GM19035 (cell line): Measurements from ENCODE around the gene PBX4.

ENCODE experiments used
- ATAC-seq: cut with Tn5 transposase; IDR thresholded peaks from one replicate; pipeline ENCODE4 v1.9.1; 2021; ENCODE audit not compliant: unreplicated experiment

PBX4 gene

DNA sequence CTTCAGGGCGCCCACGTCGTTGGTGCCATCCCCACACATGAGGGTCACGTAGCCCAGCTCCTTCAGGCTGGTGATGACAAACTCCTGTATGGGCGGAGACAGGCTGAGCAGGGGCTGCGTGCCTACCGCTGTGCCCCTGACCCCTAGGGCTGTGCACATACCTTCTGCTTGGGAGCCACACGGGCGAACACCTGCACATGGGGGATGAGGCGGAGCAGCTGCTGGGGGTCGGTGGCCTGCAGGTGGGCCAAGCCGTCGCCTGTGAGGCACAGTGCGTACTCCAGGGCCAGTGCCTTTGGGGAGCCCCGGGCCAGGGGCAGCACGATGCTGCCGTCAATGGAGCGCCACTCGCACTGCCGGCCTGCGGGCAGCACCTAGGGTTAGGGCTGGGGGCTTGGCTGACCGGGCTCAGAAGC is 31.1 kb upstream of the PBX4 start:
- no peak for ATAC-seq

DNA sequence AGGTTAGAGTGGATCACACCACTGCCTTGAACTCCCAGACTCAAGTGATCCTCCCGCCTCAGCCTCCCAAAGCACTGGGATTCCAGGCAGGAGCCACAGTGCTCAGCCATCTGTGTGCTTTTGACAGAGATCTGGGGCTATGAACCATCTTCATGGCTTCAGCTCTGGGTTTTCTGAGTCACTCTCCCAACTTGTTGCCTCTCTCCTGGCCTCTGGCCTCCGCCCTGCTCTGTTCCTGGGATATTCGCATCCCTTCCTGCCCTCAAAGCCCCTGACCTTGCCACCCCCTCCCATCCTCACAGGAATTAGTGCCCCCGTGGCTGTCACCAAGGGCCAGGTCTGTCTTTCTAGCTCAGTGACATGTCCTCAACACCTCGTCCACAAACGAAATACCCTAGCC is 30.7 kb upstream of the PBX4 start:
- no peak for ATAC-seq

DNA sequence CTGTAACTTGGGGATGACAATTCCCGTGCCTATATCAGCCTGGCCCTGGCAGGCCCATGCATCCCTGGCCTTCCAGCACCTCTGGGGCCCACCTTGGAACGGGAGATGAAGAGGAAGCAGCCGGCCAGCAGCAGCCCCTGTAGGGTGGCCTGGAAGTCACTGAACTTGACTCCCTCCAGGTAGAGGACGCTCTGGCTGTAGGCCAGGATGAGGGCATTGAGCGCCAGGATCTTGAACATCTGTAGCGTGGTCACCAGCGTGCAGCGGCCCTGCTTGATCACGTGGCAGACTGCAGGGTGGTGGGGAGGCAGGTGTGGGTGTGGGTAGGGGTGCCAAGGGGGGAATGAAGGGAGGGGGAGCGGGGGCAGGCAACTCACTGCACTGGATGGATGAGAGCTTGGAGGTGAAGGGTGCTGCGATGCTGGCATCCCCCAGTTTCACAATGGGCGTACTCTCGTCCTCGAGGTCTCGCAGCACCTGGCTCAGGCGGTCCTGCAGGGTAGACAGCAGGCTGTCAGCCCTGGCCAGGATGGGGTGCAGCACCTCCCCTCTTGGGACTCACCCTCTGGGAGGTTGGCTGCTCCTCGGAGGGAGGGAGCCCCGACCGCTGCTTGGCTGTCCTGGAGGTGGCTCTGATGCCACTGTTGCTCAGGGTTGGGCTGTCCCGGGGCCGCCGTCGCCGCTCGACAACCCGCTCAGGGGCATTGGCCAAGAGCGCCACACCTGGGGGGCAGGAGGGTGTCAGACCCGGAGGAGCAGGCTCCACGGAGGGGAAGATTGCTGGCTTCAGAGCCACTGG is 28.7 kb upstream of the PBX4 start:
- no peak for ATAC-seq

DNA sequence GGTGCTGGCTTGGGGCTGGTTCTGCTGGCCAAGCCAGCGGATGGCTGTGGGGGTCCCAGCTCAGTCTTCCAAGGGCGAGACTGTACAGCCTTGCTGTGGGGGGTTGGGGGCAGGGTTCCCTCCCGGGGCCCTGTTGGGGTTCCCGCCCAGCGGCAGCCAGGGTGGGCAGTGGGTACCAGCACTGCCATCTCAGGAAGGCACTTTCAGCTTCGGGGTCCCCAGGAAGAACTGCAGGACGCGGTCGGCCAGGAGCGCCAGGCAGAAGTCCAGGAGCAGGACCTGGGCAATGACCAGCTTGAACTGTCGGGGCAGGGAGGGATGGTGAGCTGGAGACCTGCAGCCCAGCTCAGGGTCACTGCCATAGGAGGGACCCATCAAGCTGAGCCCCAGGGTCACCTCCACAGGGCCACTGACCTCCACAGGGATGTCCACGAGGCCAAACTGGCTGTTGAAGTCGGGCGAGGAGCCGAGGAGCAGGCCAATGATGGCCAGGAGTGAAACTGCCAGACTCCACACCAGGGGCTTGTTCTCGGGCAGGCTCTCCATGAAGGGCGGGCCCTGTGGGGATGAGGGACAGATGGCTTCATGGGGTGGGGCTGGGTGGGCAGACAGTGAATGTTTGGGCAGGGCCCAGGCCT is 26.9 kb upstream of the PBX4 start:
- ATAC-seq = no peak

DNA sequence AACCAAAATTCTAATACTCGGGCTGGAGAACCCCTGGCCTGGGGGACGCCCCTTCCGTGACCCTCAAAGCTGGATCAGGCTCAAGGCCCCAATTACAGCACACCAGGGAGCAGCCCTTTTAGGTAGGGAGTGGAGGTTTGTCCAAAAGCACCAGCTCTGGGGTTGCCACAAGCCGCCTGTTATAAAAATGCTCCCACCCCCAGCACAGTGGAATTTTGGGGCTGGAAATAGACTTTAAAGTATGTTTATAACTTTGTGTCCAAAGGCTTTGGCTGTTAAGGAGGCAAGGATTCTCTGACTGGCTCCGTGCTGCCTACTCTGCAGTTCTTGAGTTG is 25.5 kb upstream of the PBX4 start:
- no peak for ATAC-seq

DNA sequence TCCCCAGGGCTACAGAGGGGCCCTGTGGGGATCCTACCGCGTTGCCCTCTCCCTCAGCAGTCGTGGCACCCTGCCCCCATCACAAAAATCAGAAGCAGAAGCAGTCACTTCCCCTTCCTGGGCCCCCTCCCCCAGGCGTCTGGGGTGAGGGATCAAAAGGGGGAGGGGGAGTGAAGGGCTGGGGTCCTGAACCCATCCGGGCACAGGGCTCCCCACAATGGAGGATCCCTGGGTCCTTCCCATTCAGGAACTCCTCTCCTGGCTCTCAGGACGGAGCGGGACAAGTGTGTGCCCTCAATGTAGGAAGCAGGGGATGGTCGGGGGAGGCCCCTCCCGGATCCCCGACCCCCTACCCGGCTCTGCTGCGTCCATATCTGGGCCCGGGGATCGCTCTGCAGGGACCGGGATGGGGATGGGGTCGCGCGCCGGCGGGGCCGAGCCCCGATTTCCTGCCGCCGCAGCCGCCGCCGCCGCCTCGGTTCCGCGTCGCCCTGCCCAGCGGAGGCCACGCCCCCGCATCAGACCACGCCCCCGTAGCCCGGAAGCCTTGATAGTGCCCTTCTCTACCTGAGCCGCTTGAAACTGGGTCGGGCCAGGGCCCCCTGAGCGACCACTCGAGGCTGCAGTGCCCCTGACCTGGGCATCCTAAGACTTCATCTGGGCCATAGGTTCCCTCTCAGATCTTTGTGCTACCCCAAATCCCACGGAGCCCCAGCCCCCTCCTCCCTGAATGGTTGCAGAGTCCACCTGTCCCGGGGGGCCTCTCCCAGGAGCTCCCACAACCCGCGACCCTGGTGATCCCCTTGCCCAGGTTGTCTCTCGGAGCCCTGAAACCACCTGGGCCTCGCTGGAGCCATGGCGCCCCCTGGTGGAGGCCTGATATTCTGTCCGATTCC is 24.9 kb upstream of the PBX4 start, which contains the start of gene GMIP:
Gene GMIP (minus strand): TSS at position 500 of the 896 bp plus-strand sequence. CDS start 128 bp downstream, at position 372.
- peak; percentile 68 for ATAC-seq

DNA sequence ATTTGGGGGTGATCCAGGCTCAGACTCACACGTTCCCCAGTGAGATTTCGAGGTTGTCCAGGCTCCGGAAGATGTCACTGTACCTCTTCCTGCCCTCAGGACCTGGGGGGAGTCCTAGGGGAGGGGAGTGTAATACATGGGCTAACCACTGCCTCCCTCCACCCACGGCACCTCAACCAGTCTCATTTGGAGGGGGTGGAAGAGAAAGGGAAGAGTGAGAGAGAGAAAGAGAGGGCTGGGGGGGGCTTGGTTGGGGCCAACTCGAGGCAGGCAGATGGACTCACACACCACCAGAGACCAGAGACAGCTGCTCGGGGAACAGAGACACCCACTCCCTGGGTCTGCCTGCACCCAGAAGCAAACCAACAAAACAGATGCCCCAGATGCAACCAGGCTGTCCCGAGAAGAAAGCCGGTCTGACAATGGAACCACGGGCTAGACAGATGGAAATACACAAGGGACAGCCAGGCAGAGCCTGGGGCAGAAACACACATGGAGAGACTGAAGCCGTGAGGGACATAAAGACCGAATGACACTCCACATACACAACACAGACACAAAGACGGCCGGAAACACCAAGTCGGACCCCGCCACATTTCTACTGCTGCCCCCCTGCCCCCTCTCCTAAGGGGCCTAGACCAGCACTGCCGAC is 24.1 kb upstream of the PBX4 start:
- peak; percentile 7 for ATAC-seq

DNA sequence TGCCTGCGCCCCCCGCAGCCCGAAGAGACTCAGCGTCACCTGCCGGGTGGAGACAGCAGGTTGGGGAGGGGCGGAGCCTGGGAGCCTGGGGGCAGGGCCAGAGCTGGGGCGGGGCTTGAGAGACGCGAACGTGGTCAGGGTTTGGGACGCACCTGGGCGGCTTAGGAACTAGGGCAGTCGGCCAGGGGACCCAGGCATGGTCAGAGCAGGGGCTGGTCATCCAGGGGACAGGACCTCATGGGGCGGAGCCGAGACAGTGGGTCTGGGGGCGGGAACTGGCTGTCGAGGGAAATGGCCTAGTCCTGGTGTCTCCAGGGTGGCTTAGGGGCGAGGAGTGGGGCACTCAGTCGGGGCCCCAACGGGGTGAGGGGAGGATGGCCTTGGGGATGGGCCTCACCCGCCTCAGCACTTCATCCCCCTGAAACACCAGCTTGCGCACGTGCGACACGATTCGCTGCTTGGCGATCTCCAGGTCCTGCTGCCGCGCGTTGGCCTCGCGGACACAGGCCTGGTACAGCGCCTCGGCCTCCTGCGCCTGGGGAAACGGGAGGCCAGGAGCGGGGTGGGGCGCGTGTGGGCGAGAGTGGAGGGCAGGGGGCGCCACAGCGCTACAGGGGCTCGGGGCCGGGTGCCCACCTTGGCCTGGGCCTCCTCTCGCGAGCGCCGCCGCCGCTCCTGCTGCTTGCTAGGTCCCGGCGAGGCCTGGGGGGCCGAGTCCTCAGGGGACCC is 19.2 kb upstream of the PBX4 start:
- no peak for ATAC-seq

DNA sequence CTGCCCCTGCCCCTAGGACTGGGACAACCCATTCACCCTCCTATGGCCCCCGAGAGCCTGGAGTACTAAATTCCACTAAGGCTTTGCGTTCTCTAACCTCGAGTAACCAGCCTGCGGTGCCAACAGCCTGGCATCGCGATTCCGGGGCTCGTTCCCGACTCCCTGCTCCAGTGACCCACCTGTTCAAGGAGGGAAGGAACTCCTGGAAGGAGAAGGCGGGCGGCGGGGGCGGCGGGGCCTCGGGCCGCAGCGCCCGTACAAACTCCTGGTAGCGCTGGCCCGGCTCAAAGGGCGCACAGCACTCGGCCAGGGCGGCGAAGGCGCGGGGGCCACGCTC is 18.7 kb upstream of the PBX4 start:
- no peak for ATAC-seq

DNA sequence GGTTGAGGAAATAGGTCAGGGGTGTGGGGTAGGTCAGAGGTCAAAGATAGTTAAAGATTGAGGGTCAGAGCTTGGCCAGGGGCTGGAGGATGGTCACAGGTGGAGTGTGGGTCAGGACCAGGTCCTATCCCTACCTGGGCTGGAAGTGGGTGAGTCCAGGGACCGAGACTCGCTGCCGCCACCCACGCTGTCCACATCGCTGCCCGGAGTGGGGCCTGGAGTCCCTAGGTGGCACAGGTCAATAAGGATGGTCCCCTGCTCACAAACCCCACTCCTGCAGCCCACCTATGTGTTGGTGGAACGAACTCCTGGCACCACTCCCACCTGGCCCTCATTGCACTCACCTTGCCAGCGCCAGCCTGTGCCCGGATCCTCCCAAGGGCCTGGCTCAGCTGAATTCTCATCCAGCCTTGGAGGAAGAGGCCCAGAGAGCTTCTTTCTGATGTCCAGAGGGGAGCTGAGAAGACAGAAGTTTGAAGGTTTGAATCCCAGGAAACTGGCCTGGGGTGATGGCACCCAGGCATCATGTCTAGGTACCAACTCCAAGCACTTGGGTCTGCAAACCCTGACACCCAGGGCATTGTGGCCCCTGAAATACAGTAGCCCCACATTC is 18.2 kb upstream of the PBX4 start:
- ATAC-seq = no peak

DNA sequence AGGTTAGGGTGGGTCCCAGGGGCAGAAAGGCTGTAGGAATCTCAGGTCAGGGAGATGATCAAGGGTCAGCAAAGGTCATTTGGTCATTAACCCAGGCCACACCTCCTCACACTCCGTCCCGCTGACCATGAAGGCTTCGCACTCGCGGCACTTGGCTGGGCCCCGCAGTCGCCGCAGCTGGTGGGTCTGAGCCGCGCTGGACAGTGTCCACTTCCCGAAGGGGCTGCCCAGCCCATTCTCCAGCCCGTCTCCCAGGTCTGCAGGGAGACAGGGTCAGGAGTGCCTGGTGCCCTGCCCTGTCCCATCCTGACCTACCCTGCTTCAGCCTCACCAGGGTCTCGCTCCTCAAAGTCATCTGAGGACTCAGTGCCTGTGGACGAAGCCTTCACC is 16.8 kb upstream of the PBX4 start:
- ATAC-seq = no peak

DNA sequence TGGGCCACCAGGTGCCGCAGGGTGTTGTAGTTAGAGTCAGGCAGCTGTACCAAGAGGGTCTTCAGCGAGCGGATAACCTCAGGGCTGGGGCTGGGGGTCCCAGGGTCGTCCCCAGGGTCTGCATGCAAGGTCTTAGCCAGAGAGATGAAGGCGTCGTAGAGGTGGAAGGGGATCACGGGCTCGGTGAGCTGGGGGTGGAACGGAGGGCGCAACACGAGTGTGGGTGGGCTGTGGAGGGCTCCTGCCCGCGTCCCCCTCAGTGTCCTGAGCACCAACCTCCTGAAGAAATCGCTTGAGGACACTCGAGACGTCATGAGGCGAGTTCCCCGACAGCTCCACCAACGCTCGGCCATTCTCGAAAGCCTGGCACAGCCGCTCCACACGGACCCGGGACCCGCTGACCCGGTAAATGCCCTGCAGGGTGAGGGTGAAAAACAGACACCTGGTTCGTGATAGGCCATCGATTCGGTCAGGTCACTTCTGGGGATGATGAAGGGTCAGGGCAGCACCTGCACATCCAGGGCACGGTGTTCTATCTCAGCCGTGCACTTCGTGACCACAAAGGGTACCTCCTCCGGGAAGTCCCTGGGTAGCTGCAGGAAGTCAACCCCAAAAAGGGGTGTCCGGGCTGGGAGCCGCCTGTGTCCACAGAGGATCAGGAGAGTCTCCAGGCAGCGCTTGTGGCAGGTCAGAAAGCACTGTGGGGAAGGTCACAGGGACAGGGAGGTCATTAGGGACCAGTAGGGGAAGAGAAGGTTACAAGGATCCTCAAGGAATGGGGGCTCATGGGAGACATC is 16.2 kb upstream of the PBX4 start:
- no peak for ATAC-seq

DNA sequence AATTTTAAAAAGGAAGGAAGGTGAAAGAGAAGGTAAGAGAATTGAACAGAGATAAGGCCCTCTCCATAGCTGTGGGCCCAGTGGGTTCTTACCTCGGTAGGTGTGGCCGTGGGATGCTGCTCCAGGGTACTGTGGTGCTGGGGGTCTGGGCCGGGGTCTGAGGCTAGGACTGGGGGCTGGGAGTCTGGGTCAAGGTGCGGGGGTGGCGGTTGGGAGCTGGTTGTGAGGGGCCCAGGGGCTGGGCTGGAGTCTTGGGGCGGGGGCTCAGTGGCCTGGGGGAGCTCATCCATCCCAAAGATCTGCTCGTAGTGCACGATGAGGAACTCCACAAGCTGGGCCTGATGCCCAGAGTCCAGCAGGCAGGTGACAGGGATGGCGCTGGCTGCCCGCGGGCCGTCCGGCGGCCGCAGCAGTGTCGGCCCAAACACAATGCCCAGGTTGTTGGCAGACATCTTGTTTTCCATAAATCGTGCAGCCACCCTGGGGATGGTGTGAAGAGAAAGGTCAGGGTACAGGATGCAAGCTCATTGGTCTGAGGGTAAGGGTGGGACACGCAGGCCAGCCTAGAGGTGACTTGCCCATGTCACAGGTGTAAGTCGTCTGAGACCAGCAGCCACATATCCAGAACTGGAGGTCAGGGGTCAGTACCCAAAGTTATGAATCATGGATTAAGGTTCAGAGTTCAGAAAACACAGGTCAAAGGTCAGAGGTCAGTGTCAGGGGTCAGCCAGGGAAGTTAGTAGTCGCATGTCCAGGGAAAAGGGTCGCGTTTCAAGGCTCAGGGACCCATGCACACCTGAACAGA is 15.4 kb upstream of the PBX4 start:
- ATAC-seq = no peak

DNA sequence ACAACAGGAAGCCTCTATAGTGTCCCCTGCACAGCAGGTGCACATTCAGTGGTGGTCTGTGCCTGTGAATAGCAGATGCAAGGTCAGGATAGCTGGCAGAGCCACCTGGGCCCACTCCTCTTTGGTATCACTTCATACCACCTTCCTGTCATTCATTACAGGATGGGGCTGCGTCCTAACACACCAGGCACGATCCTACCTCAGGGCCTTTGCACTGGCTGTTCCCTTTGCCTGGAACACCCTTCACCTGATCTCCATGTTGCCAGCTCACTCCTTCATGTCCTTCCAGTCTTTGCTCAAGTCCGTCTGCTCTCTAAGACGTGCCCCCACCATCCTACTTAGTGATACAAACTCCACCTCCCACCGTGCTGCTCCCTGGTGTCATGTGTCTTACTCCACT is 14.2 kb upstream of the PBX4 start:
- no peak for ATAC-seq

DNA sequence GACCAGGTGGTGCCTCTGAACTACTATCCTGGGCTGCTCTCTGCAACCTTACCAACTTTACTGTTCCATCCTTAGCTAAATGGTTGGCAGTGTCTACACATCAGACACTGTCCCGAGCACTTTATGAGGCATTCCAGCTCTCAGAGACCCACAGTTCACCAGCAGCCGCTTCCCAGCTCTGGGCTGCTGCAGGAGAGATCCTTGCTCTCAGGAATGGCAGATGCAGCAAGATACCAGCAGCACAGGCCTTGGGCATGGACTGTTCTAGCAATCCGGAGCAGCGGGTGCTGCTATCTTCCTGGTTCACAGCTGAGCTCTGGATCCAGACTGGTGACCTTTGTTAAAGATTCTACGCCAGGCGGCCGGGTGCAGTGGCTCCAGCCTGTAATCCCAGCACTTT is 12.9 kb upstream of the PBX4 start:
- ATAC-seq = no peak

DNA sequence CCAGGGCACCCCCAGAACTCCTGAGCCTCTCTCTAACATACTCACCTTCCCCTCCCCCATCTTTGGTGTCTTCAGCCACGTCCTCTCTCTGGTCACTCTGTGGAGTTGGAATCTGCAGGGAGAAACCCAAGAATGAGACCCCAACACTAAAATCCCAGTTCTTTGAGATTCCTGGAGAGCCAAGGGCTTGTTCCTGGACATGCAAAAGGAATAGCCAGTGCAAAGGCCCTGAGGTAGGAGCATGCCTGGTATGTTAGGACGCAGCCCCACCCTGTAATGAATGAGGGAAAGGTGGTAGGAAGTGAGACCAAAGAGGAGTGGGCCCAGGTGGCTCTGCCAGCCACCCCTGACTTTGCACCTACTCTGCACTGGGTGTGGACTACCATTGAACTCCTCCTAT is 11.9 kb upstream of the PBX4 start:
- no peak for ATAC-seq

DNA sequence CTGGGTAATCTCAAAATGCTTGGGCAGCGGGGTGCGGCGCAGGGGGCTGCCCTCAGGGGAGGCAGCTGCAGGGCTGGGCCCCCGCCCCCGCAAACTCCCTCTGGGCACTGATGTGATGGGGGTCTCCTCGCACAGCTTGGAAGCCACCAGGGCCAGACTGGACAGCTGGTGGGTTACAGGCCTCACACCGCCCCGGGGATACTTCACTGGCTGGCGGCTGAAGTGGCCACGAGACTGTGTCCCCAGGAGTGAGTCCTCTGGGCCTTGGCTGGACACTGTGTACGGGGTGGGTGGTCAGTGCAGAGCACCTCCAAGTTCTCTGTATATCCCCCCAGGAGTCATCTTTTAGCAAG is 11.6 kb upstream of the PBX4 start:
- ATAC-seq = no peak

DNA sequence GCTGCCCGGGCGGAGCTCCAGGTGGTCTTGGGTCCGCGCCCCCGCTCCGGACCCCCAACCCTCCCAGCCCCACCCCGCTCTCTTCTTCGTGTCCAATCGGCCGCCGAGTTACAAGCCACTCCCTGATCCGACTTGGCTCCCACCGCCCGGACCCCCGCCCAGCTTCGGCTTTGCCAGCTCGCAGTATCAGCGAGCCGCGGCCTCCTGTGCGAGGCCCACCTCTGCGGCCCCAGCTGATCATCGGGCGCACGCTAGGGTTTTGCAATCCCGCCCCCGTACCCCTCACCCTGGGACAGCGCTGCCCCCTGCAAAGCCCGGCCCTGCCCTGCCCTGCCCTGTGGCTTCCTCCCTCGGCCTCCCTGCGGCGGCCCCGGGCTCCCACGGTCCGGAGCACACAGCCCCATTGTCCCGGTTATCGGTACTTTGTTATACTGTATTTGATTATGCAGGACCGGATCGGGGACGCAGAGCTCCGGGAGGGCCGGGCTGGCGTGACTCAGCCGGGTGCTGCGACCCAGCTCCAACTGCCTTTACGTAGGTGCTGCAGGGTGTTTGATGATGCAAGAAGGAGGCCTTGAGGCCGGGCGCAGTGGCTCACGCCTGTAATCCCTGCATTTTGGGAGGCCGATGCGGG is 10.1 kb upstream of the PBX4 start:
- peak; percentile 12 for ATAC-seq
